PFSK-1 (cell line): ENCODE results near the gene KLF6.

Experiments used
- POLR2AphosphoS5 ChIP-seq: IDR thresholded peaks from 2 replicates; pipeline ENCODE4 v1.6.1; 2012; ENCODE audit warnings: low read depth, mild to moderate bottlenecking, control low read depth, low read length, moderate library complexity
- REST ChIP-seq, 2 experiments: IDR thresholded peaks; 2 replicates each; pipeline versions ENCODE4 v1.6.1 to v1.8.0; 2011 to 2012; ENCODE audit warnings: low read depth in 2 of 2, low read length in 2 of 2, control low read depth in 1 of 2, inconsistent platforms in 1 of 2, mild to moderate bottlenecking in 1 of 2, moderate library complexity in 1 of 2; ENCODE audit not compliant: insufficient read depth in 1 of 2
- SIN3A ChIP-seq: IDR thresholded peaks from 2 replicates; pipeline ENCODE4 v1.6.1; 2012; ENCODE audit warnings: mild to moderate bottlenecking, low read length, moderate library complexity, borderline replicate concordance; ENCODE audit not compliant: insufficient read depth

DNA sequence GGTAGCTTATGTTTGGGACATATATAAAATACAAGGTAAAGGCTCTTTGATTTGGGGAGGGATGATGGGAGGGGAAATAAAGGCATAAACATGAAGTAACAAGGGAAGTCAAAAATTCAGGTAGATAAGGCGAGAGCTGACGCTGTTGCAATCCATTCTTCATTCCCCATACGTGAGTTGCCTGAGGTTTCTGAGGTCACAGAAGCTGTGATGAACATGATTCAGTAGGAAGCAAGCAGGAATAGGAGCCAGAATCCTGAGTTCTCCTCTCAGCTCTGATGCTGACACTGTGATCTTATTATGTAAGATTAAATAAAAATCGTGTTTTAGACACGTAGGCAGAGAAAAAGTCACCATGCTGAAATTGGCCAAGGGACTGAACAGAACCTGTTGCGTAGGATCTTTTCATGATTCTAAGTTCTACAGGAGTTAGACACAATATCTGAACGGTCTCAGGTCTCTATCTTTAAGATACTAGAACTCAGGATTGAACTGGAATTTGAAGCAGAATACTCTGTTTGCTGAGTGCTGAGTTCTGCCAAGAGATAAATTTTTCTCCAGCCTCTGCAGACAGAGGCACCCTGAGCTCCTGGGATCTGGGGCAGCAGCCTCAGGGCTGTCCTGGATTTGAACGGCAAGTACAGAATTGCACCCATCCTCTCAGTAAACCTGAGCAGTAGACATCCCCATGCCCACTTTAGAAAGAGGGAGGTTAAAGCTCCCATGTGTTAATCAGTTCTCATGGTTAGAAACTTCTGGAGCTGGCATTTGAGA is 21.0 kb downstream of the KLF6 start:
- no peak for TF ChIP-seq REST (IDR thresholded peaks at IDR 0.05; ENCODE audit: insufficient read depth in 1 of 2, low read depth in 2 of 2, low read length in 2 of 2)
- TF ChIP-seq SIN3A = no peak
- no peak for TF ChIP-seq POLR2AphosphoS5
